HPDE6-E6E7 (cell line): Measurements from ENCODE around the gene NF1.

ENCODE experiments used
- DNase-seq: peaks from one replicate; pipeline ENCODE4 v3.0.0; 2011; ENCODE audit warnings: missing footprints; ENCODE audit errors: extremely low spot score

Gene NF1

GRCh38 chr17:31387438-31387837, 292.7 kb downstream of the NF1 start:
- DNase-seq, result no peak

DNA sequence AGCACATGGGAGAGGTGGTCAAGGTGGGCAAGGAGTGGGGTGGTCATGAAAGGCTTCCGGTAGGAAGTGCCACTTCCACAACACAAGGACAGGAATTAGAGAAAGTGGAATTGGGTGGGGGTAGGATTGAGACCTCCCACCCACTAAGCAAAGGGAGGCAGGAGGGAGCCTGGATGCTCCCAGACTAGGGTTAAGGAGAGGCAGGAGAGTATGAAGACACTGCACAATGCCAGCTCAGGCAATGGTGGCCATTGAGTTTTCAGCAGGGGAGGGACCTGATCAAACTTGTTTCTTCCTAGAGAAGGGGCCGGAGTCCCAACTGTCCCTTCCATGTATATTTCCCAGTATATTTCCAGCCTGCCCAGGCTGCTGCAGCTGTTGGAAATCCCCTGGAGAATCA, 293.6 kb downstream of the NF1 start:
- no peak for DNase-seq

- DNase-seq, result peak; percentile 42
Observed at GRCh38 chr17:31388770-31389656, 294.2 kb downstream of the NF1 start.

GRCh38 chr17:31389657-31390381, 295.0 kb downstream of the NF1 start:
- DNase-seq, result no peak

DNA sequence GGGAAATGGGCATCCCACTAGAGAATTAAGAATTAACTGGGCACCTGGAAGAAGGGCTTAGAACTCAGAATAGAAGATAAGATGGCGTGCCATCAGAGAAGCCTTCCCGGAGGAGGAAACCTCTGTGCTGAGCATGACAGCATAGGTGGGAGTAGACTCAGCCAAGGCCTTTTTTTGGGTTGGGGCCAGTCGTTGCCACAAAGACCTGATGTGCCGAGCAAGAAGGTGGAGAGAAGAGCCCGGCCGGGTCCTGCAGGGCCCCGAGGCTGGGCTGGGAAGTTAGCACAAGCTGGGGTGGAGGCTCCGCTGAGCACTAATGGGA, 295.6 kb downstream of the NF1 start:
- DNase-seq, result no peak

- no peak for DNase-seq
Observed at GRCh38 chr17:31390748-31391495, 296.1 kb downstream of the NF1 start.

DNA sequence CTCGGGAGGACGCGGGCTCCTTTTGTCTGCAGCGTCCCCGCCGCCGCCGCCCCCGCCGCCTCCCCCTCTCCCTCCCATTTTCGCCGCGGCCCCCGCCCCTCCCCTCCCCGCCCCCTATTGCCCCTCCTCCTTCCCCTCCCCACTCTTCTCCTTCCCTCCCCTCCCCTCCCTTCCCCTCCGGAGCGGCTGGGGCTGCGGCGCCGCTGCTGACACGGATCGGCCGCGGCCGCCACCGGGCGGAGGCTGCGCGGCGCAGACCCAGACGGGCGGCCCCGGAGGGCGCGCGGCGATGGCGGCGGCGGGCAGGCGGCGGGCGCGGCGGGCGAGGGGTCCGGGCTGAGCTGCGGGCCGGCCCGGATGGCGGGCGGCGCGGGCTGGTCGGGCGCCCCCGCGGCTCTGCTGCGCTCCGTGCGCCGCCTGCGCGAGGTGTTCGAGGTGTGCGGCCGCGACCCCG, 296.7 kb downstream of the NF1 start, which contains the start of gene RAB11FIP4:
RAB11FIP4 (plus strand) TSS at position 180 of the 454 bp plus-strand sequence; CDS start at position 358, 178 bp downstream.
- no peak for DNase-seq

GRCh38 chr17:31392002-31392855, 297.5 kb downstream of the NF1 start:
- DNase-seq, result no peak

DNA sequence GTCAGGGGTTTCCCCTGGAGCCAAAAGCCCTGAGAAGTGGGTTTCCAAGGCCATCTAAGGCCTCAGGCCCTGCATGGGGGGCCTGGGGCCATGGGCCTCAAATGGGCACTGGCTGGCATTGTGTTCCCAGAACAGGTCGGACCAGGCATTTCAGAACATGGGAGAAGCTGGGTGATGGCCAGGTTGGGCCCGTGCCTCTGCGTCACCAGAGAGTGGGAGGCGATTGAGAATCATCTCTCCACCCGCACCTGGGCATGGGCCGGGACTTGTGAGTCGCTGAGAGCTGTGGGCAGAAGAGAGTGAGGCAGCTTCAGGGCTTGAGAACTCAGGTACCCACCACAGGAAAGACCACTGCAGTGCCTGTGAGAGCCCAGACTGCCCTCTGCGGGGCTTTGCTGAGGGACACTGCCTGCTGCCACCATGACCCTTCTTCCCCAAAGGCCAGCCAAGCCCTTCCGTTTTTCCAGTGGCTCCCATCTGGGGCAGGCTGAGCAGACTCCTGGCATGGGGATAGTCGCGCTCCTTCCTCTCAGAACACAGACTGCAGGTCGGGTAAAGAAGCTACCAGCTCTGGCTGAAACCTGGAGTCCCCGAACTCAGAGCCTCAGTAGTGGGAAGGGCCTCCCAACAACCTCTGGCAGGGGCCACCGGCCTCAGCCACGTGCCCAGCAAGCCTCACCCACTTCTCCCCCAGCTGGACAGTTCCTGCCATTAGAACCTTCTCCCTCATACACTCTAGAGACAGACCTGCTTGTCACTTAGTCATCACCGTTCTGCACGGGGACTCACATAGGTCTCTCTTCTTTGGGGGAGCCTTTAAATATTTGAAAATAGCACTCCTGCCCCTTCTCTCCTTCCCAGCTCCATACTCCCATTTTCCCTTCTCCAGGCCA, 298.3 kb downstream of the NF1 start:
- DNase-seq, result no peak

- DNase-seq, result no peak
Observed at GRCh38 chr17:31393749-31394146, 299.0 kb downstream of the NF1 start.

GRCh38 chr17:31394544-31394943, 299.8 kb downstream of the NF1 start:
- DNase-seq, result no peak

- no peak for DNase-seq
Observed at GRCh38 chr17:31397256-31397939, 302.6 kb downstream of the NF1 start.

GRCh38 chr17:31398381-31399311, 303.9 kb downstream of the NF1 start:
- no peak for DNase-seq

DNA sequence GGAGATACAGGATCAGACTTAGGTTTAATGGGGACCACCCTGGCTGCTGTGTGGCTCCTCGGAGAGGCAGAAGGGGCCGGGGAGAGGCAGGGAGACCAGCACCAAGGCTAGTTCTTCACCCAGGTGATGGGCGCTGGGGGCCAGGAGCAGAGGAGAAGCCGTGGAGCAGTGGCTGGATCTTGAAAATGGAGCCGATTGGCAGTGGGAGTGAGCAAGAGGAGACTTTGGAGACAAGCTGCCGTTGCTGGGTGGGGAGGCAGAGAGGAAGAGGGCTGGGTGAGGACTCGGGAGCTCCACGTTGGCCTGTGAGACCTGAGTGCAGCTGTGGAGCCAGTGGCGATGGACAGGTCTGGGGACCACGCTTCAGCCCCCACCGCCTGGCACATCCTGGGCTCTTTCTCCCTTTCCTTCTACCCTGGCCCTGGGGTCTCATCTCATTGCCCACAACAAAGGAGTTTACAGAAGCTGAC, 305.7 kb downstream of the NF1 start:
- no peak for DNase-seq

- no peak for DNase-seq
Observed at GRCh38 chr17:31401456-31402254, 306.9 kb downstream of the NF1 start.

GRCh38 chr17:31404028-31404949, 309.5 kb downstream of the NF1 start:
- no peak for DNase-seq
